ENCODE data around the gene SLC35F3. TPM values are rescaled to one million over a fixed set of nuclear protein-coding genes. Genes with fewer than 3 reads are reported as not detected.

Gene SLC35F3
- total RNA-seq, 2 experiments from 2014 or later, result not detected

DNA sequence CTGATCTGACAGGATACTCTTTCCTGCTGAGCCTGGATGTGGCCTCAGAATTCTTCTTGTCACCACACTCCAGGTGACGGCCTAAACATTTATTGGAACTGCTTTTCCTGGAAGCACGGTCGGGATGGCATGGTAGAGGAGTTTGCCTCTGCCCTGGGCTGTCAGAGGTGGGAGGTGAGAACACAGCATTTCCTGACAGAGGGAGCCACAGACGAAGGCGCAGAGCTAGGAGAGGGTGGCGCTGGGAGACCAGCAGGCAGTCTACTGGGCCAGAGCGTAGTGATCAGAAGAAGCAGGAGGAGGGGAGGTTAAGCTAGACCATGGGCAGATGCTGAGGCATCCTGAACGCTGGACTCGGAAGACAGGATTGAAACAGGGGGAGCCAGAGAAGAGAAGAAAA, 315.2 kb downstream of the SLC35F3 start:
- TF ChIP-seq EZH2phosphoT487 (IDR thresholded peaks at IDR 0.05; ENCODE audit: borderline replicate concordance, low read depth, low read length), result no peak
- TF ChIP-seq, protein P1, sequence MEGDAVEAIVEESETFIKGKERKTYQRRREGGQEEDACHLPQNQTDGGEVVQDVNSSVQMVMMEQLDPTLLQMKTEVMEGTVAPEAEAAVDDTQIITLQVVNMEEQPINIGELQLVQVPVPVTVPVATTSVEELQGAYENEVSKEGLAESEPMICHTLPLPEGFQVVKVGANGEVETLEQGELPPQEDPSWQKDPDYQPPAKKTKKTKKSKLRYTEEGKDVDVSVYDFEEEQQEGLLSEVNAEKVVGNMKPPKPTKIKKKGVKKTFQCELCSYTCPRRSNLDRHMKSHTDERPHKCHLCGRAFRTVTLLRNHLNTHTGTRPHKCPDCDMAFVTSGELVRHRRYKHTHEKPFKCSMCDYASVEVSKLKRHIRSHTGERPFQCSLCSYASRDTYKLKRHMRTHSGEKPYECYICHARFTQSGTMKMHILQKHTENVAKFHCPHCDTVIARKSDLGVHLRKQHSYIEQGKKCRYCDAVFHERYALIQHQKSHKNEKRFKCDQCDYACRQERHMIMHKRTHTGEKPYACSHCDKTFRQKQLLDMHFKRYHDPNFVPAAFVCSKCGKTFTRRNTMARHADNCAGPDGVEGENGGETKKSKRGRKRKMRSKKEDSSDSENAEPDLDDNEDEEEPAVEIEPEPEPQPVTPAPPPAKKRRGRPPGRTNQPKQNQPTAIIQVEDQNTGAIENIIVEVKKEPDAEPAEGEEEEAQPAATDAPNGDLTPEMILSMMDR (conservative IDR thresholded peaks at IDR 0.05; ENCODE audit: low read length), result no peak
- no peak overlapping the region for H3K4me3 ChIP-seq (ENCODE audit: low read depth, low read length, poor library complexity, severe bottlenecking)
- no peaks in the 10 kb centered on the region for H3K9me3 ChIP-seq (ENCODE audit: low read length)
- BruUV-seq (replicated peaks), result no TSS peak
- DNase-seq (ENCODE audit: low spot score), result no peak
- no peaks in the 10 kb centered on the region for H3K9me2 ChIP-seq (ENCODE audit: insufficient read depth, low read length)
- intact Hi-C loops (cut with micrococcal nuclease; ENCODE audit: unreplicated experiment), result no loop called here
- no peak overlapping the region for H2AFZ ChIP-seq (ENCODE audit: low read length)
- no peak overlapping the region for H3K27ac ChIP-seq (ENCODE audit: low read depth, low read length, poor library complexity, severe bottlenecking)
- ChIA-PET POLR2A (no interaction called here), CTCF (ENCODE audit: unreplicated experiment) (no interaction called here)
- no peaks in the 10 kb centered on the region for H3K79me2 ChIP-seq (ENCODE audit: insufficient read depth, low read depth, low read length)
- H3K36me3 ChIP-seq (ENCODE audit: insufficient read depth, low read length), result no peaks in the 10 kb centered on the region
- H3K4me1 ChIP-seq (ENCODE audit: insufficient read depth, low read length, poor library complexity, severe bottlenecking), result no peaks in the 10 kb centered on the region
- H3K4me2 ChIP-seq (ENCODE audit: low read length), result no peak overlapping the region
- H4K20me1 ChIP-seq (ENCODE audit: insufficient read depth, low read length), result no peaks in the 10 kb centered on the region

- Histone ChIP-seq H3K4me1 (ENCODE audit: insufficient read depth, low read length, poor library complexity, severe bottlenecking) (no peaks in the 10 kb centered on the region), H3K27ac (ENCODE audit: low read depth, low read length, poor library complexity, severe bottlenecking) (no peak overlapping the region), H4K20me1 (ENCODE audit: insufficient read depth, low read length) (no peaks in the 10 kb centered on the region), H3K4me3 (ENCODE audit: low read depth, low read length, poor library complexity, severe bottlenecking) (no peak overlapping the region), H2AFZ (ENCODE audit: low read length) (no peak overlapping the region), H3K4me2 (ENCODE audit: low read length) (no peak overlapping the region), H3K9me3 (ENCODE audit: low read length) (no peaks in the 10 kb centered on the region), H3K79me2 (ENCODE audit: insufficient read depth, low read depth, low read length) (no peaks in the 10 kb centered on the region), H3K36me3 (ENCODE audit: insufficient read depth, low read length) (no peaks in the 10 kb centered on the region), H3K9me2 (ENCODE audit: insufficient read depth, low read length) (no peaks in the 10 kb centered on the region)
- no peak for DNase-seq (ENCODE audit: low spot score)
- POLR2A ChIA-PET, result interaction anchor here (0.6 kb wide), 1 partner anchor 8 kb away, joined by 3 read pairs; no protein-coding TSS in a partner anchor
- TF ChIP-seq, protein P1 (conservative IDR thresholded peaks at IDR 0.05; ENCODE audit: low read length), result no peak
- no peak for TF ChIP-seq EZH2phosphoT487 (IDR thresholded peaks at IDR 0.05; ENCODE audit: borderline replicate concordance, low read depth, low read length)
- intact Hi-C loops (cut with micrococcal nuclease; ENCODE audit: unreplicated experiment), result no loop called here
- CTCF ChIA-PET (ENCODE audit: unreplicated experiment), result no interaction called here
- no TSS peak for BruUV-seq (replicated peaks)
Measured at GRCh38 chr1:234221601-234222000, 317.1 kb downstream of the SLC35F3 start.

GRCh38 chr1:234222561-234223280, 318.2 kb downstream of the SLC35F3 start:
- Histone ChIP-seq H3K9me2 (ENCODE audit: insufficient read depth, low read length) (no peaks in the 10 kb centered on the region), H4K20me1 (ENCODE audit: insufficient read depth, low read length) (no peaks in the 10 kb centered on the region), H3K9me3 (ENCODE audit: low read length) (no peaks in the 10 kb centered on the region), H3K4me3 (ENCODE audit: low read depth, low read length, poor library complexity, severe bottlenecking) (no peak overlapping the region), H3K4me1 (ENCODE audit: insufficient read depth, low read length, poor library complexity, severe bottlenecking) (no peaks in the 10 kb centered on the region), H3K4me2 (ENCODE audit: low read length) (no peak overlapping the region), H3K36me3 (ENCODE audit: insufficient read depth, low read length) (no peaks in the 10 kb centered on the region), H3K79me2 (ENCODE audit: insufficient read depth, low read depth, low read length) (no peaks in the 10 kb centered on the region), H2AFZ (ENCODE audit: low read length) (no peak overlapping the region), H3K27ac (ENCODE audit: low read depth, low read length, poor library complexity, severe bottlenecking) (no peak overlapping the region)
- ChIA-PET POLR2A (no interaction called here), CTCF (ENCODE audit: unreplicated experiment) (no interaction called here)
- BruUV-seq (replicated peaks), result no TSS peak
- no peak for DNase-seq (ENCODE audit: low spot score)
- intact Hi-C loops (cut with micrococcal nuclease; ENCODE audit: unreplicated experiment), result no loop called here
- no peak for TF ChIP-seq EZH2phosphoT487 (IDR thresholded peaks at IDR 0.05; ENCODE audit: borderline replicate concordance, low read depth, low read length)
- TF ChIP-seq, protein P1 (conservative IDR thresholded peaks at IDR 0.05; ENCODE audit: low read length), result no peak
